ENCODE measurements around the gene DRAXIN. TPM values are rescaled to one million over a fixed set of nuclear protein-coding genes. Genes with fewer than 3 reads are reported as not detected.

The DRAXIN gene
- total and polyA plus RNA-seq, 3 experiments from 2014 or later: 0.09 to 0.12 (median 0.11) TPM

- Histone ChIP-seq H3K4me1 (ENCODE audit: insufficient read depth, low read length) (peaks cover 20% of the 10 kb centered on the region), H3K27ac (ENCODE audit: low read depth, low read length) (no peak overlapping the region), H3K9me3 (ENCODE audit: low read length) (no peaks in the 10 kb centered on the region), H3K4me3 (ENCODE audit: low read length) (no peak overlapping the region), H3K36me3 (ENCODE audit: insufficient read depth, low read length) (no peaks in the 10 kb centered on the region), H3K27me3 (ENCODE audit: insufficient read depth, low read length, poor library complexity, severe bottlenecking) (no peaks in the 10 kb centered on the region)
- Mint-ChIP-seq H3K27me3 (no peaks in the 10 kb centered on the region), H3K4me3 (no peak overlapping the region), H3K27ac (no peak overlapping the region), H3K36me3 (no peaks in the 10 kb centered on the region), H3K4me1 (peaks cover 17 to 33% (median 22%) of the 10 kb centered on the region in 3 donors), H3K9me3 (no peaks in the 10 kb centered on the region)
- ChIA-PET POLR2A (interaction anchor here (1.0 to 1.1 kb wide), 2 partner anchors 72 to 589 kb away, joined by 3 read pairs; no protein-coding TSS in a partner anchor), CTCF (interaction anchor here (1.5 to 11.3 kb wide), 2 partner anchors 74 to 610 kb away, joined by 3 to 152 read pairs; no protein-coding TSS in a partner anchor)
- DNase-seq: no peak
Measured at GRCh38 chr1:11647333-11647732, 44.2 kb upstream of the DRAXIN start.

- Mint-ChIP-seq H3K4me1 (peaks cover 16 to 39% (median 22%) of the 10 kb centered on the region in 3 donors), H3K36me3 (no peaks in the 10 kb centered on the region), H3K4me3 (no peak overlapping the region), H3K9me3 (no peaks in the 10 kb centered on the region), H3K27me3 (no peaks in the 10 kb centered on the region), H3K27ac (peak overlapping the region in 1 of 8 donors; percentile 24)
- Histone ChIP-seq H3K27ac (ENCODE audit: low read depth, low read length) (no peak overlapping the region), H3K27me3 (ENCODE audit: insufficient read depth, low read length, poor library complexity, severe bottlenecking) (no peaks in the 10 kb centered on the region), H3K4me1 (ENCODE audit: insufficient read depth, low read length) (peaks cover 20% of the 10 kb centered on the region), H3K9me3 (ENCODE audit: low read length) (no peaks in the 10 kb centered on the region), H3K36me3 (ENCODE audit: insufficient read depth, low read length) (no peaks in the 10 kb centered on the region), H3K4me3 (ENCODE audit: low read length) (no peak overlapping the region)
- CTCF ChIA-PET: interaction anchor here (1.5 to 11.3 kb wide), 3 partner anchors 15 to 610 kb away, joined by 3 to 152 read pairs (median 51); partner anchors contain the start of gene FBXO6
- DNase-seq: no peak
- POLR2A ChIA-PET: no interaction called here
Measured at GRCh38 chr1:11648039-11648438, 43.5 kb upstream of the DRAXIN start.

DNA sequence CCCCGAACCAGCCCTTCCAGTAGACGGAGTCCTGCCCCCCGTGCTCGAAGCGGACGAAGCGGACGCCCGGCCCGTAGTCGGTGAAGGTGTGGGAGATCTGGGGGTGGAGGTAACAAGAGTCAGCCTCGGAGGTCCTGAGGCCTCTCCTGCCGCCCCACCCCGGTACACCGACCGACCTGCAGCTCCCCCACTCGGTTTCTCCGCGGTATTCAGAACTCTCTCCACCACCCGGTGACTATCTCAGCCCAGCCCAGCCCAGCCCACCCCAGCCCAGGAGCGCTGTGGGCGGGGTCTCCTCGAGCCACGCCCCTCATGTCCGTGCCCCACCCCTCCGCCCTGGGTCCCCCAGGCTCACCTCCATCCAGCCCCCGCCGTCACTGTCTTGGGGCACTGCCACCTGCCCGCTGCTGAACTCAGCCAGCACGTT is 42.8 kb upstream of the DRAXIN start:
- peak overlapping the region in 1 of 8 donors; percentile 42 for H3K27ac Mint-ChIP-seq
- peaks cover 16 to 41% (median 22%) of the 10 kb centered on the region in 3 donors for H3K4me1 Mint-ChIP-seq
- H3K36me3 Mint-ChIP-seq: no peaks in the 10 kb centered on the region
- H3K4me3 ChIP-seq (ENCODE audit: low read length): no peak overlapping the region
- peak; percentile 21 to 61 (median 26) for DNase-seq
- peak overlapping the region in 3 of 7 donors; percentile 23 to 70 (median 57) for H3K4me3 Mint-ChIP-seq
- H3K27ac ChIP-seq (ENCODE audit: low read depth, low read length): no peak overlapping the region
- CTCF ChIA-PET: interaction anchor here (1.5 to 11.3 kb wide), 3 partner anchors 14 to 611 kb away, joined by 3 to 152 read pairs (median 51); partner anchors contain the start of gene FBXO6
- H3K27me3 ChIP-seq (ENCODE audit: insufficient read depth, low read length, poor library complexity, severe bottlenecking): no peaks in the 10 kb centered on the region
- no peaks in the 10 kb centered on the region for H3K9me3 Mint-ChIP-seq
- H3K36me3 ChIP-seq (ENCODE audit: insufficient read depth, low read length): no peaks in the 10 kb centered on the region
- peaks cover 20% of the 10 kb centered on the region for H3K4me1 ChIP-seq (ENCODE audit: insufficient read depth, low read length)
- no peaks in the 10 kb centered on the region for H3K27me3 Mint-ChIP-seq
- POLR2A ChIA-PET: no interaction called here
- H3K9me3 ChIP-seq (ENCODE audit: low read length): no peaks in the 10 kb centered on the region

DNA sequence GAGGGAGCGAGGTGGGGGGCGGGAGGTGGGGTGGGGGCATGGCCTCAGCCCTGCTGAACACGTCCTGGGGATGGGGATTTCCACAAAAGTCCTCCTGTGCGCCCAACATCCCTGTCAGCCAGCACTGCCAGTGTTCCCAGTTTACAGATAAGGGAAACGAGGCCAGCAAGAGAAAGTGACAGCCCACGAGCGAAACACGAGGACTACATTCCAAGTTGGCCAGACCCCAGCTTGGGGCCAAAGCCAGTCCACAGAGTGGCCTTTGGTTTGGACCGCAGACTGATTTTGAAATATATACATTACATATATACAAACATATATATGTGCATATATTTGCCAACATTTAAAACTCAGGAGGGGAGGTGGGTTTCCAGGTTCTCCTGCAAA is 42.3 kb upstream of the DRAXIN start:
- Histone ChIP-seq H3K27me3 (ENCODE audit: insufficient read depth, low read length, poor library complexity, severe bottlenecking) (no peaks in the 10 kb centered on the region), H3K4me3 (ENCODE audit: low read length) (no peak overlapping the region), H3K36me3 (ENCODE audit: insufficient read depth, low read length) (no peaks in the 10 kb centered on the region), H3K4me1 (ENCODE audit: insufficient read depth, low read length) (peaks cover 20% of the 10 kb centered on the region), H3K9me3 (ENCODE audit: low read length) (no peaks in the 10 kb centered on the region), H3K27ac (ENCODE audit: low read depth, low read length) (no peak overlapping the region)
- no peaks in the 10 kb centered on the region for H3K36me3 Mint-ChIP-seq
- H3K27ac Mint-ChIP-seq: peak overlapping the region in 4 of 8 donors; percentile 26 to 97 (median 53)
- DNase-seq: no peak
- no peaks in the 10 kb centered on the region for H3K27me3 Mint-ChIP-seq
- H3K4me3 Mint-ChIP-seq: peak overlapping the region in 5 of 7 donors; percentile 23 to 44 (median 23)
- no peaks in the 10 kb centered on the region for H3K9me3 Mint-ChIP-seq
- peaks cover 16 to 44% (median 22%) of the 10 kb centered on the region in 3 donors for H3K4me1 Mint-ChIP-seq
- ChIA-PET POLR2A (interaction anchor here (1.3 kb wide), 1 partner anchor 259 kb away, joined by 4 read pairs; no protein-coding TSS in a partner anchor), CTCF (interaction anchor here (1.3 to 11.3 kb wide), 7 partner anchors 13 to 612 kb away, joined by 3 to 152 read pairs (median 10); partner anchors contain the start of gene FBXO6)

GRCh38 chr1:11649624-11650330 is 41.7 kb upstream of the DRAXIN start:
- Mint-ChIP-seq H3K9me3 (no peaks in the 10 kb centered on the region), H3K4me1 (peaks cover 16 to 44% (median 22%) of the 10 kb centered on the region in 3 donors), H3K27ac (peak overlapping the region in 5 of 8 donors; percentile 41 to 97 (median 71)), H3K27me3 (no peaks in the 10 kb centered on the region), H3K36me3 (no peaks in the 10 kb centered on the region), H3K4me3 (peak overlapping the region; percentile 23 to 82 (median 52))
- DNase-seq: no peak
- no peaks in the 10 kb centered on the region for H3K36me3 ChIP-seq (ENCODE audit: insufficient read depth, low read length)
- no peaks in the 10 kb centered on the region for H3K27me3 ChIP-seq (ENCODE audit: insufficient read depth, low read length, poor library complexity, severe bottlenecking)
- H3K9me3 ChIP-seq (ENCODE audit: low read length): no peaks in the 10 kb centered on the region
- POLR2A ChIA-PET: interaction anchor here (0.6 to 1.4 kb wide), 6 partner anchors 15 to 371 kb away, joined by 3 to 29 read pairs (median 5); partner anchors contain the start of genes AGTRAP and FBXO6
- CTCF ChIA-PET: interaction anchor here (0.8 to 11.3 kb wide), 19 partner anchors 8 to 612 kb away, joined by 3 to 152 read pairs (median 4); partner anchors contain the start of genes FBXO6 and MFN2
- peaks cover 20% of the 10 kb centered on the region for H3K4me1 ChIP-seq (ENCODE audit: insufficient read depth, low read length)
- H3K4me3 ChIP-seq (ENCODE audit: low read length): peak overlapping the region; percentile 33
- no peak overlapping the region for H3K27ac ChIP-seq (ENCODE audit: low read depth, low read length)

DNA sequence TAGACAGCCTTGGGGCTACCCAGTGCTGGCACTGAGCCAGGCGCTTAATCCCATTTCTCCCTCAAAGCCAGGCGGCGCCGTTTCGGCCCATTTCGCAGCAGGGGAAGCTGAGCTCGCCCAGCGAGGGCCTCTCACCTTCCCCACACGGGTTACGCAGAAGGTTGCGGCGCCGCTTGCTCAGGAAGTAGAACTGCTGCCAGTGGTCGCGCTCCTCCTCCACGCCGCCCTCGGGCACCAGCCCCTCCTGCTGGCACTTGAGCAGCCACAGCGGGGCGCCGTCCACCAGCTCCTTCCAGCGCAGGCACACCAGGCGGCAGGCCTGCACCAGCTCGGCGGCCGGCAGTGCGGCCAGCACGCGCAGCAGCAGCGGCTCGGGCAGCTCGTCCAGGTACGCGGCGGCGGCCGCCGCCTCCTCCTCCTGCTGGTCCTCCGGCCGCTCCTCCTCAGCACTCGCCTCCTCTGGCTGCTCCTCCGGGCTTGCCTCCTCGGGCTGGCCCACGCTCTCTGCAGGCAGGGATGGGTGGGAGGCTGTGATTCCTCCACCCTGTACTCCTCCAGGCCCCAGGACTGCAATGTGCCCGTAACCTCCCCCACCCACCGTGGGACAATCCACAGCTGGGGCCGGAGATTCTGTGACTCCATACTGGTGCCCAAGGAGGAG is 41.0 kb upstream of the DRAXIN start:
- no peaks in the 10 kb centered on the region for H3K9me3 ChIP-seq (ENCODE audit: low read length)
- no peaks in the 10 kb centered on the region for H3K27me3 ChIP-seq (ENCODE audit: insufficient read depth, low read length, poor library complexity, severe bottlenecking)
- peak overlapping the region; percentile 42 to 97 (median 79) for H3K27ac Mint-ChIP-seq
- peak overlapping the region; percentile 33 for H3K4me3 ChIP-seq (ENCODE audit: low read length)
- H3K27ac ChIP-seq (ENCODE audit: low read depth, low read length): no peak overlapping the region
- H3K9me3 Mint-ChIP-seq: no peaks in the 10 kb centered on the region
- peaks cover 24% of the 10 kb centered on the region for H3K4me1 ChIP-seq (ENCODE audit: insufficient read depth, low read length)
- no peaks in the 10 kb centered on the region for H3K27me3 Mint-ChIP-seq
- peaks cover 18 to 48% (median 24%) of the 10 kb centered on the region in 3 donors for H3K4me1 Mint-ChIP-seq
- DNase-seq: peak; percentile 73 to 90 (median 78)
- no peaks in the 10 kb centered on the region for H3K36me3 ChIP-seq (ENCODE audit: insufficient read depth, low read length)
- POLR2A ChIA-PET: interaction anchor here (0.5 to 1.4 kb wide), 7 partner anchors 14 to 374 kb away, joined by 3 to 29 read pairs (median 5); partner anchors contain the start of genes AGTRAP and FBXO6
- CTCF ChIA-PET: interaction anchor here (0.7 to 11.3 kb wide), 21 partner anchors 9 to 613 kb away, joined by 3 to 152 read pairs (median 4); partner anchors contain the start of genes AGTRAP, FBXO6 and MFN2
- H3K36me3 Mint-ChIP-seq: no peaks in the 10 kb centered on the region
- peak overlapping the region; percentile 40 to 91 (median 82) for H3K4me3 Mint-ChIP-seq

DNA sequence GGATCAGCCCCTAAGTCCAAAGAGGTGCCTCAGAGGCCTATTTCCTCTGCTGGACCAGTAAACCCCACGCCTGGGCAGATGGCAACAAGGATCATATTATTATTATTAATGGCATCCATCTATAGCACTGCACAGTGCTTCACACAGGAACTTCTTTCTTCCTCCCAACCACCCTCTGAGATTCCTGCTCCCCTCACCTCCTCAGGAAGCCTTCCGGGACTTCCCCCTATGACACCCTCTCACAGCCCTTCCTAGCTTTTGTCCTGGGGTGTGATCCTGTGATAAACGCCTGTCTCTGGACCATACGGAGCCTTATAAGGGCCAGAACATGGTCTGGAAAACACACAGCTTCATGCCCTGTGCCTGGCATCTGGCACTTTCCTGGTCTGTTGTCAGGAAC is 40.5 kb upstream of the DRAXIN start:
- no peaks in the 10 kb centered on the region for H3K9me3 ChIP-seq (ENCODE audit: low read length)
- H3K4me1 Mint-ChIP-seq: peaks cover 23 to 53% (median 30%) of the 10 kb centered on the region in 3 donors
- no peaks in the 10 kb centered on the region for H3K36me3 ChIP-seq (ENCODE audit: insufficient read depth, low read length)
- peaks cover 29% of the 10 kb centered on the region for H3K4me1 ChIP-seq (ENCODE audit: insufficient read depth, low read length)
- peaks cover 0 to 2% (median 0%) of the 10 kb centered on the region in 3 donors for H3K36me3 Mint-ChIP-seq
- H3K27me3 ChIP-seq (ENCODE audit: insufficient read depth, low read length, poor library complexity, severe bottlenecking): no peaks in the 10 kb centered on the region
- H3K9me3 Mint-ChIP-seq: no peaks in the 10 kb centered on the region
- ChIA-PET CTCF (interaction anchor here (0.7 to 11.3 kb wide), 17 partner anchors 9 to 614 kb away, joined by 3 to 152 read pairs (median 5); partner anchors contain the start of genes AGTRAP, FBXO6 and MFN2), POLR2A (interaction anchor here (0.5 to 1.4 kb wide), 4 partner anchors 13 to 374 kb away, joined by 3 to 29 read pairs (median 9); partner anchors contain the start of genes AGTRAP and FBXO6)
- no peak overlapping the region for H3K27ac ChIP-seq (ENCODE audit: low read depth, low read length)
- H3K4me3 Mint-ChIP-seq: peak overlapping the region; percentile 40 to 91 (median 82)
- H3K4me3 ChIP-seq (ENCODE audit: low read length): peak overlapping the region; percentile 33
- no peaks in the 10 kb centered on the region for H3K27me3 Mint-ChIP-seq
- no peak for DNase-seq
- peak overlapping the region; percentile 42 to 96 (median 79) for H3K27ac Mint-ChIP-seq

All from CD8-positive, alpha-beta memory T cell (primary cell).